ENCODE measurements around the gene PAQR8. TPM values are rescaled to one million over a fixed set of nuclear protein-coding genes. Genes with fewer than 3 reads are reported as not detected.

PAQR8 gene
- total and polyA plus RNA-seq, 2 of the 13 experiments (the other 11 are each of a cell fraction or from before 2014, with no cell fraction given): 37.7 to 50.7 TPM

GRCh38 chr6:52399511-52400312, 37.8 kb downstream of the PAQR8 start (continued):
- TF ChIP-seq NR2F6 (IDR thresholded peaks at IDR 0.05): no peak
- 0 out of 2 replicates have a peak, but pooled peaks have one; percentile 23 for TF ChIP-seq NR2F6 (CRISPR knock-in tag; IDR thresholded peaks at IDR 0.05)
- TF ChIP-seq ZSCAN12 (CRISPR knock-in tag; IDR thresholded peaks at IDR 0.05): no peak
- no peak for TF ChIP-seq HOXD1 (CRISPR knock-in tag; IDR thresholded peaks at IDR 0.05)
- no peak for TF ChIP-seq TEF (CRISPR knock-in tag; IDR thresholded peaks at IDR 0.05)
- no peak for TF ChIP-seq ZSCAN5A (CRISPR knock-in tag; IDR thresholded peaks at IDR 0.05; ENCODE audit: borderline replicate concordance)
- TF ChIP-seq EP300 (IDR thresholded peaks at IDR 0.05; ENCODE audit: low read depth in 2 of 2, low read length in 2 of 2): peak in 1 of 2 experiments; percentile 38; a peak in 1 of 4 replicates
- TF ChIP-seq EP300 (CRISPR knock-in tag; IDR thresholded peaks at IDR 0.05; ENCODE audit: borderline replicate concordance): no peak
- peak; percentile 32; the same call in 1 of the 2 replicates for TF ChIP-seq ZMYM3 (CRISPR knock-in tag; IDR thresholded peaks at IDR 0.05)
- TF ChIP-seq ZNF784 (CRISPR knock-in tag; IDR thresholded peaks at IDR 0.05; ENCODE audit: borderline replicate concordance): no peak
- TF ChIP-seq ZNF841 (CRISPR knock-in tag; IDR thresholded peaks at IDR 0.05; ENCODE audit: borderline replicate concordance): no peak
- TF ChIP-seq BCL6 (CRISPR knock-in tag; IDR thresholded peaks at IDR 0.05): 0 out of 2 replicates have a peak, but pooled peaks have one; percentile 21
- TF ChIP-seq ZBTB26 (CRISPR knock-in tag; IDR thresholded peaks at IDR 0.05; ENCODE audit: borderline replicate concordance): no peak
- TF ChIP-seq ZKSCAN8 (CRISPR knock-in tag; IDR thresholded peaks at IDR 0.05; ENCODE audit: borderline replicate concordance): 0 out of 2 replicates have a peak, but pooled peaks have one; percentile 20
- no peak for TF ChIP-seq LCORL (IDR thresholded peaks at IDR 0.05)
- 0 out of 2 replicates have a peak, but pooled peaks have one; percentile 39 for TF ChIP-seq LCORL (CRISPR knock-in tag; IDR thresholded peaks at IDR 0.05)
- peak; percentile 34; the same call in 1 of the 2 replicates for TF ChIP-seq ZFX (CRISPR knock-in tag; IDR thresholded peaks at IDR 0.05; ENCODE audit: low read depth)
- no peak for TF ChIP-seq ATRX (CRISPR knock-in tag; IDR thresholded peaks at IDR 0.05; ENCODE audit: borderline replicate concordance)
- TF ChIP-seq ERF (CRISPR knock-in tag; IDR thresholded peaks at IDR 0.05): 0 out of 2 replicates have a peak, but pooled peaks have one; percentile 20
- TF ChIP-seq IRF2 (CRISPR knock-in tag; IDR thresholded peaks at IDR 0.05): 0 out of 2 replicates have a peak, but pooled peaks have one; percentile 47
- peak; percentile 50; the same call in 1 of the 2 replicates for TF ChIP-seq ESRRA (CRISPR knock-in tag; IDR thresholded peaks at IDR 0.05; ENCODE audit: low read depth)
- TF ChIP-seq CC2D1A (CRISPR knock-in tag; IDR thresholded peaks at IDR 0.05): no peak
- TF ChIP-seq GFI1 (CRISPR knock-in tag; IDR thresholded peaks at IDR 0.05; ENCODE audit: borderline replicate concordance): 0 out of 2 replicates have a peak, but pooled peaks have one; percentile 10
- 0 out of 2 replicates have a peak, but pooled peaks have one; percentile 15 for TF ChIP-seq ZNF614 (CRISPR knock-in tag; IDR thresholded peaks at IDR 0.05; ENCODE audit: borderline replicate concordance)
- peak; percentile 38; the same call in 1 of the 2 replicates for TF ChIP-seq SAP130 (CRISPR knock-in tag; IDR thresholded peaks at IDR 0.05; ENCODE audit: low read depth)
